GM19438 (cell line): ENCODE measurements around the gene PATJ.
"Not testable (repeated sequence)": the region's sequence is repeated elsewhere in the genome, so short reads cannot be mapped to it uniquely, and the experiment has no call there.

Experiments
- ATAC-seq: cut with Tn5 transposase; IDR thresholded peaks from one replicate; pipeline ENCODE4 v1.9.1; 2021; ENCODE audit warnings: low read depth; ENCODE audit not compliant: unreplicated experiment

PATJ gene

DNA sequence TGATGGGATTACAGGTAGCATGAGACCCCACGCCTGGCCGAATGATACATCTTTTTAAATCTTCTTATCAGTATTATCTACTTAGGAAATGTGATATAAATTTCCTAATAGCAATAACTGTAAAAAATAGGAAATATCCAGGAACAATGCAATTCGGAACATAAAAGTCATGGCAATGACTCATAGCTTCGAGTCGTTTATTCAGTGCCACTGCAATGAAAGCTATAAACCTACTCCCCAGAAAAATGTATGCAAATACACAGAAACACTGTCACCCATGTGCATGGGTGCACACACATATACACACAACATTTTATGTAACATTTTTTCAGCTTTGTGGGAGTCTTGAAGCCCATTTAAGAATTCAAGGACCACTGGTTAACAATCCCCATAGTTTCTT is 194.6 kb downstream of the PATJ start:
- ATAC-seq, result no peak

DNA sequence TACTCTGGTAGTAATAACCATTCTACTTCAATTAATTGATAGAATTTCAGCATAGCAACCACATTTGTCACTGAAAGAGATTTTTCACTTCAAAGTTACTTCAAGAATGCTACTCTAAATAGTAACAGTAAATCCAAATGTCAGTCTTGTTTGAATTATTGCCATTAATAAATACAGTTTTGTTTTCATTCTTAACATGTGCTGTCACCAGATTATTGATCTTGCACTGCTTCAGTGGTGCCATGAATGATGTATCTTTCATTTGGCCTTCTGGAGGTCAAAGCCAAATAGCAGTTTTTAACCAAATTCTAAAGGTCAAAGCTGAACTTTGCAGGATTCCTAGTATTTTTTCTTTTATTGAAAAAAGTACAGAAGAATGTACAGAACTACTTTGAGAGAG is 199.5 kb downstream of the PATJ start:
- no peak for ATAC-seq

GRCh38 chr1:61942856-61943255 is 200.6 kb downstream of the PATJ start:
- ATAC-seq, result no peak

DNA sequence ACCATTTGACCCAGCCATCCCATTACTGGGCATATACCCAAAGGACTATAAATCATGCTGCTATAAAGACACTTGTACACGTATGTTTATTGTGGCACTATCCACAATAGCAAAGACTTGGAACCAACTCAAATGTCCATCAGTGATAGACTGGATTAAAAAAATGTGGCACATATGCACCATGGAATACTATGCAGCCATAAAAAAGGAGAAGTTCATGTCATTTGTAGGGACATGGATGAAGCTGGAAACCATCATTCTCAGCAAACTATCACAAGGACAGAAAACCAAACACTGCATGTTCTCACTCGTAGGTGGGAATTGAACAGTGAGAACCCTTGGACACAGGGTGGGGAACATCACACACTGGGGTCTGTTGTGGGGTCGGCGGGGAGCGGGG is 206.4 kb downstream of the PATJ start:
- ATAC-seq, result not testable (repeated sequence)

- no peak for ATAC-seq
Observed at GRCh38 chr1:61950418-61950817, 208.1 kb downstream of the PATJ start.

DNA sequence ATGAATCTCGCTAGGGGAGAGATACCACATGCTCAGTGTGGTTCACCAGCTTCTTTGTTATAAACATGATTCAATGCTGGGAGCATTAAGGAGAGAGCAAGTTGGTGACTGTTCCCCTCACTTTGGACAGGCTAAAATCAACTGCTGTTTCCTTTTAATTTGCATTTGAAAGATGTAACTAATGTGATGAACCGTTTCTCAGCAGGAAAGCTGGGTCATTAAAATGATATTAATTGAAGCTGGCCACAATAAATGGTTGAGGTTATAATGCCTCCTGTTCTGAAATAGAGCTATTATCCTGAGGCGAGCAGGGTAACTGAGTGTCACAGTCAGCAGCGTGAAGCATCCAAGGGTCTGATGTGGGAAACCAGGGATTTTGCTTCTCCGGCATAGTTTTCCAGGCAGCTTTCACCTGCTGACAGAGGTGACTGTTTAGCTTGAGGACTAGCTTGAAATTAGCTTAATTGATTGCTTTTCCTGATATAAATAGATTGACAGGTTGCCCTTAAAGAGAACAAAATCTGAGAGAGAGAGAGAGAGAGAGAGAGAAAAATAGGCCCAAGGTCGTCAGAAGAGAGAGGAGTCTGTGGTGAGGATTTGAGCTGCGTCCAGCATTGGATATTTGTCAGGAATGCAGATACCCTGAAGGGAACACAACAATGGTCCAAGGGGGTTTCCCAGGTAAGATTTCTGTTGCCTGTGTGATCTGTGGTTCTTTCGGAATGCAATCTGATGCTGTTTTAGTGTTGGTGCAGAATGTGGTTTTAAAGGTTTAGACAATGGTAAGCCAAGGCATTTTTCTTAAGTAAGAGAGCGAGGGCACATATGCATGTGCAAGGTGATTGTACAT is 209.7 kb downstream of the PATJ start:
- no peak for ATAC-seq

DNA sequence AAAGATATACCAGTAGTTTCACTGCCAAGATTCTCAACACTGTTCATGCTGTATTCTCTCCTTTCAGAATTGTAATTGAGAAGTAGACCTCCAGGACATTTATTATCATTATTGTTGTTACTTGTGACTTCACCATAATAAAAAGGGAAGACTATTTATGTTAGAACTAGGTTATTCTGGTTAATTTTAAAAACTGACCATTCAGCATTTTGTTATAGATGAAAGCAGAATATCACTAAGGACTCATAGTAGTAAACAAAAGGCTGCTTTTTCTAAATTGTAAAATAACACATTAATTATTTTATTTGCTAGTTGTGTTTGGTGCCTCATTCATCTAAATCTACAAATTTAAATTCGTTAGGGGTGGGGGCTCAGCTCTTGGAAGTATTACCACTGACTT is 210.4 kb downstream of the PATJ start:
- no peak for ATAC-seq

DNA sequence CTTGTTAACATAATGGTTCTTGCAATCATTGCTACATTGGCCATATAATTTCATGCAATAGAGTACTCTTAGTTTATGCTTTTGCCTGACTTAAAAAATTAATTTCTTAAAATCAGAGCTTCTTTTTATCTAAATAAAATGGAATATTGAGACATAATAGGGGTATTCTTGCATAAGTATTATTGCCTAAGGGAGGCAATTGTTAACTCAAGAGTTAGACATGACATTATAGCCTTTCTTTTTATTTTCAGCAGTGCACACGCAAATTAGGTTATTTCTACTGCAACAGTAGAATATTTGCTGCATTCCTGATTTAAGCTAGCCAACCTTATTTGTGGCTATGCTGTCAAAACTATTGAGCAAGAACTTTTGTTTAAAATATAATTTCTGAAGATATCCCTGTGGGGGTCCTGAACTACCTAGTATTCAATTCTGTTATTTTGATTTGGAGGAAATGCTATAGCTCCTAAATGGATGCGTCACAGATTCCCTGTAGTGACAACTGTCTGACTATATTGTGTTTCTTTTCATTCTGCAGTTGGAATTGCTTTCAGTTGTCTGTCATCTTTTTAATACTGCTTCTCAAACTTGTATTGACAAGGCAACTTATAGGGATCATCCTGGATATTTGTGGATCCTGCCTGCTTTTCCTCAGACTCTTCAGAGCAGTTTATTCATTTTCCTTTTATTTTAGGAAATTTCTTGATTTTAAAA is 211.0 kb downstream of the PATJ start:
- no peak for ATAC-seq

DNA sequence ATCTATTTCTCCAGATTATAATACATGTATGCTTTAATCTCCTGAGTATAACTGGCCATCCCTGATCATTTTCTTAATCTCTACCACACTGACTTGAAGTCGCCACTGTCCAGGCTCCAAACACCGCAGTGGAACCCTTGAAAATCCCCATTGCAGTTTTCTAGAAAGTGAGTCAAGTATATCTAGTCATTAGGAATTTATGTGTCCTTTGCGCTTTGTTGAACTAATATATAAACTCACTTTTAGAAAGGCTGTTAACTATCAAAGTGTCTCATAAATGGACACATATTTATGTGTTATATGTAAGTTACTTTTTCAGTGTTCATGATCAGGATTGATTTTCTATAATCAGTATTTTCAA is 211.5 kb downstream of the PATJ start:
- no peak for ATAC-seq

- no peak for ATAC-seq
Observed at GRCh38 chr1:61955261-61955660, 213.0 kb downstream of the PATJ start.

- no peak for ATAC-seq
Observed at GRCh38 chr1:61956016-61956645, 213.9 kb downstream of the PATJ start.

- ATAC-seq, result no peak
Observed at GRCh38 chr1:61956784-61957183, 214.5 kb downstream of the PATJ start.

GRCh38 chr1:61961009-61961408 is 218.7 kb downstream of the PATJ start:
- no peak for ATAC-seq

- ATAC-seq, result no peak
Observed at GRCh38 chr1:61962631-61963030, 220.4 kb downstream of the PATJ start.

- not testable (repeated sequence) for ATAC-seq
Observed at GRCh38 chr1:61966450-61967225, 224.4 kb downstream of the PATJ start.

DNA sequence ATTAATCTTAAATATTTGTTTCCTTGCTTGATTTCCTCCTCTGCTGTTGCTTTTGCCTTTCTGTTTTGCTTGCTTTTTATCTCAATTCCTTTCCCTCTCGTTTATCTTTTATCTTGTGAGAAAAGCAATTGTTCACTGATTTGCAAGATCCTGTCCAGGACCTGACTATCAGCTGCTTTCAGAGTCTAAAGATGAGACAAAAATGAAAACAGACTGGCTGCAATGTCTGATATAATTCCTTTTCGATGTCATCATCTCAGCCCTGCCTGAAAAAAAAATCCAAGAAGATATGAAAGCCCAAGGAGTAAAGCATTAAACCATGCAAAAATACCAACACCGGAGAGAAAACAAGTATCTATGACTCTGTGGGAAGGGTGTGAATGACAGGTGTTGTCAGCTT is 225.5 kb downstream of the PATJ start:
- no peak for ATAC-seq

DNA sequence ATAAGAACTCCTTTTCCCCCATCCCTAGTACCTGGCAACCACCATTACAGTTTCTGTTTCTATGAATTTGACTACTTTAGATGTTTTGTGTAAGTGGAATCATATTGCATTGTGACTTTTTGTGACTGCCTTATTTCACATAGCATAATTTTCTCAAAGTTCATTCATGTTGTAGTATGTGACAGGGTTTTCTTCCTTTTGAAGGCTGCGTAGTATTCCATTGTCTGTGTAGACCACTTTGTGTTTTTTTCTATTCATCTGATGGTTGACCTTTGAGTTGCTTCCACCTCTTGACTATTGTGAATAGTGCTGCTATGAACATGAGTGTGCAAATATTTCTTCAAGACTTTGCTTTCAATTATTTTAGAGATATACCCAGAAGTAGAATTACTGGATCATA is 226.6 kb downstream of the PATJ start:
- ATAC-seq, result no peak

GRCh38 chr1:61973100-61973837 is 231.0 kb downstream of the PATJ start:
- no peak for ATAC-seq

GRCh38 chr1:61975638-61976037 is 233.4 kb downstream of the PATJ start:
- no peak for ATAC-seq

- no peak for ATAC-seq
Observed at GRCh38 chr1:61976566-61976965, 234.3 kb downstream of the PATJ start.
